Measurements from ENCODE around the gene NLRC4. TPM values are rescaled to one million over a fixed set of nuclear protein-coding genes. Genes with fewer than 3 reads are reported as not detected.
A peak's percentile ranks its signal among the peaks of the same experiment; 100 is the strongest.
"Not testable (repeated sequence)": the region's sequence is repeated elsewhere in the genome, so short reads cannot be mapped to it uniquely, and the experiment has no call there.

The NLRC4 gene
- total RNA-seq (0.78 and 0.94 TPM in 2 replicates), polyA plus RNA-seq (0.46 and 0.64 TPM in 2 replicates), polyA minus RNA-seq (1.1 and 2.1 TPM in 2 replicates)
- total RNA-seq (2013) = 3.4 TPM

- Histone ChIP-seq H3K9ac (ENCODE audit: low read length) (peak within 1 kb of the TSS; percentile 58), H3K4me1 (ENCODE audit: control insufficient read depth in 2 of 2, insufficient read depth in 2 of 2, low read length in 2 of 2) (peaks cover 21 to 38% of the 10 kb centered on the region in 2 donors), H3K9me3 (ENCODE audit: control extremely low read depth in 1 of 3, control insufficient read depth in 2 of 3, insufficient read depth in 1 of 3, low read length in 2 of 3) (no peaks in the 10 kb centered on the region), H3K27ac (ENCODE audit: low read length in 2 of 2) (peak within 1 kb of the TSS; percentile 60 to 81), H3K27me3 (replicated peaks in 1 of 4; ENCODE audit: control extremely low read depth in 1 of 4, control insufficient read depth in 3 of 4, insufficient read depth in 4 of 4, low read length in 3 of 4) (no peaks in the 10 kb centered on the region), H4K20me1 (ENCODE audit: control insufficient read depth, insufficient read depth, low read length, poor library complexity, severe bottlenecking) (no peaks in the 10 kb centered on the region), H3K36me3 (replicated peaks in 1 of 2; ENCODE audit: control extremely low read depth in 1 of 2, control insufficient read depth in 1 of 2, extremely low read depth in 1 of 2, insufficient read depth in 2 of 2, low read length in 1 of 2) (no peaks in the 10 kb centered on the region), H3K79me2 (ENCODE audit: control insufficient read depth, insufficient read depth, low read length) (no peaks in the 10 kb centered on the region), H3K4me3 (ENCODE audit: control extremely low read depth in 1 of 5, extremely low read depth in 1 of 5, insufficient read depth in 1 of 5, low read depth in 2 of 5, low read length in 4 of 5) (peak within 1 kb of the TSS; percentile 12 to 71 (median 48)), H3K4me2 (replicated peaks; ENCODE audit: low read depth, low read length, poor library complexity, severe bottlenecking) (peak within 1 kb of the TSS; percentile 62), H2AFZ (ENCODE audit: insufficient read depth, low read depth, low read length, poor library complexity, severe bottlenecking) (peak within 1 kb of the TSS; percentile 67)
- Mint-ChIP-seq H3K27ac (peak within 1 kb of the TSS; percentile 97), H3K4me1 (peaks cover 32% of the 10 kb centered on the region), H3K27me3 (no peaks in the 10 kb centered on the region), H3K4me3 (peak within 1 kb of the TSS; percentile 87), H3K9me3 (ENCODE audit: insufficient read depth) (no peaks in the 10 kb centered on the region)
- CTCF ChIA-PET = no interaction called here
- no peak for TF ChIP-seq CTCF (IDR thresholded peaks at IDR 0.05)
- TF ChIP-seq EZH2 (IDR thresholded peaks at IDR 0.05; ENCODE audit: borderline replicate concordance, insufficient read depth, low read depth, low read length, poor library complexity, severe bottlenecking) = no peak
- WGBS (ENCODE audit: insufficient coverage) = 6% methylated on average over 4 of the region's 7 CpGs
- peak; percentile 94 for ATAC-seq (ENCODE audit: low read depth)
- peak; percentile 70 for DNase-seq
- POLR2A ChIA-PET = interaction anchor here (0.7 kb wide), 2 partner anchors 93 to 1226 kb away, joined by 5 to 6 read pairs; no protein-coding TSS in a partner anchor
- intact Hi-C loops (cut with micrococcal nuclease) = no loop called here
These were observed at the start of gene NLRC4 for GRCh38 chr2:32264422-32265105. TSS of gene NLRC4 (minus strand) at chr2:32264886. CDS start at chr2:32256775, 8,111 bp downstream.

- ATAC-seq (ENCODE audit: low read depth) (no peak), DNase-seq (no peak)
- Histone ChIP-seq H3K9me3 (ENCODE audit: control extremely low read depth in 1 of 3, control insufficient read depth in 2 of 3, insufficient read depth in 1 of 3, low read length in 2 of 3) (peaks cover 0 to 2% (median 0%) of the 10 kb centered on the region in 3 donors), H3K36me3 (replicated peaks in 1 of 2; ENCODE audit: control extremely low read depth in 1 of 2, control insufficient read depth in 1 of 2, extremely low read depth in 1 of 2, insufficient read depth in 2 of 2, low read length in 1 of 2) (peaks cover 4 to 11% of the 10 kb centered on the region in 2 experiments), H3K9ac (ENCODE audit: low read length) (no peak overlapping the region), H2AFZ (ENCODE audit: insufficient read depth, low read depth, low read length, poor library complexity, severe bottlenecking) (no peak overlapping the region), H3K4me2 (replicated peaks; ENCODE audit: low read depth, low read length, poor library complexity, severe bottlenecking) (no peak overlapping the region), H3K27me3 (replicated peaks in 1 of 4; ENCODE audit: control extremely low read depth in 1 of 4, control insufficient read depth in 3 of 4, insufficient read depth in 4 of 4, low read length in 3 of 4) (no peaks in the 10 kb centered on the region), H3K79me2 (ENCODE audit: control insufficient read depth, insufficient read depth, low read length) (no peaks in the 10 kb centered on the region), H3K4me3 (ENCODE audit: control extremely low read depth in 1 of 5, extremely low read depth in 1 of 5, insufficient read depth in 1 of 5, low read depth in 2 of 5, low read length in 4 of 5) (no peak overlapping the region), H3K4me1 (ENCODE audit: control insufficient read depth in 2 of 2, insufficient read depth in 2 of 2, low read length in 2 of 2) (no peaks in the 10 kb centered on the region), H3K27ac (ENCODE audit: low read length in 2 of 2) (no peak overlapping the region), H4K20me1 (ENCODE audit: control insufficient read depth, insufficient read depth, low read length, poor library complexity, severe bottlenecking) (no peaks in the 10 kb centered on the region)
- WGBS (ENCODE audit: insufficient coverage) = 89% methylated on average over 4 of the region's 7 CpGs
- no peak for TF ChIP-seq EZH2 (IDR thresholded peaks at IDR 0.05; ENCODE audit: borderline replicate concordance, insufficient read depth, low read depth, low read length, poor library complexity, severe bottlenecking)
- no peak for TF ChIP-seq CTCF (IDR thresholded peaks at IDR 0.05)
- ChIA-PET POLR2A (no interaction called here), CTCF (no interaction called here)
- Mint-ChIP-seq H3K4me3 (no peak overlapping the region), H3K9me3 (ENCODE audit: insufficient read depth) (no peaks in the 10 kb centered on the region), H3K27me3 (no peaks in the 10 kb centered on the region), H3K27ac (no peak overlapping the region), H3K4me1 (no peaks in the 10 kb centered on the region)
- intact Hi-C loops (cut with micrococcal nuclease) = no loop called here
These were observed 45.9 kb upstream of the NLRC4 start for GRCh38 chr2:32310577-32310976.

GRCh38 chr2:32293966-32294562 is 29.4 kb upstream of the NLRC4 start:
- H3K27ac ChIP-seq (ENCODE audit: low read length in 2 of 2); H3K9me3 Mint-ChIP-seq (ENCODE audit: insufficient read depth); POLR2A ChIA-PET; H3K9me3 ChIP-seq (ENCODE audit: control extremely low read depth in 1 of 3, control insufficient read depth in 2 of 3, insufficient read depth in 1 of 3, low read length in 2 of 3); CTCF ChIA-PET; ATAC-seq (ENCODE audit: low read depth); H3K27ac Mint-ChIP-seq; H2AFZ ChIP-seq (ENCODE audit: insufficient read depth, low read depth, low read length, poor library complexity, severe bottlenecking); H4K20me1 ChIP-seq (ENCODE audit: control insufficient read depth, insufficient read depth, low read length, poor library complexity, severe bottlenecking); H3K9ac ChIP-seq (ENCODE audit: low read length); H3K4me3 ChIP-seq (ENCODE audit: control extremely low read depth in 1 of 5, extremely low read depth in 1 of 5, insufficient read depth in 1 of 5, low read depth in 2 of 5, low read length in 4 of 5); H3K4me1 ChIP-seq (ENCODE audit: control insufficient read depth in 2 of 2, insufficient read depth in 2 of 2, low read length in 2 of 2); H3K27me3 ChIP-seq (replicated peaks in 1 of 4; ENCODE audit: control extremely low read depth in 1 of 4, control insufficient read depth in 3 of 4, insufficient read depth in 4 of 4, low read length in 3 of 4); H3K4me3 Mint-ChIP-seq; H3K4me1 Mint-ChIP-seq; intact Hi-C loops (cut with micrococcal nuclease); DNase-seq; H3K4me2 ChIP-seq (replicated peaks; ENCODE audit: low read depth, low read length, poor library complexity, severe bottlenecking); H3K27me3 Mint-ChIP-seq: not testable (repeated sequence)
- WGBS (ENCODE audit: insufficient coverage) = 97% methylated on average over 15 of the region's 43 CpGs
- H3K36me3 ChIP-seq (replicated peaks in 1 of 2; ENCODE audit: control extremely low read depth in 1 of 2, control insufficient read depth in 1 of 2, extremely low read depth in 1 of 2, insufficient read depth in 2 of 2, low read length in 1 of 2) = peaks cover 4 to 29% of the 10 kb centered on the region in 2 experiments
- peaks cover 15% of the 10 kb centered on the region for H3K79me2 ChIP-seq (ENCODE audit: control insufficient read depth, insufficient read depth, low read length)

Measured in B cell (primary cell).